Skeletal muscle tissue (tissue), 4 donors: ENCODE data around the gene EBF4. TPM values are rescaled to one million over a fixed set of nuclear protein-coding genes. Genes with fewer than 3 reads are reported as not detected.

ENCODE experiments used
- H3K27ac ChIP-seq: one replicate; pipeline ENCODE4 v1.7.0; 2013; ENCODE audit warnings: mild to moderate bottlenecking, low read depth, low read length, inconsistent platforms
- H3K27me3 ChIP-seq, 3 donors: one replicate each; pipeline ENCODE4 v1.7.0; 2013; ENCODE audit warnings: low read length in 3 of 3; ENCODE audit not compliant: control insufficient read depth in 3 of 3, insufficient read depth in 3 of 3
- H3K36me3 ChIP-seq, 3 donors: one replicate each; pipeline ENCODE4 v1.7.0; 2013; ENCODE audit warnings: low read length in 3 of 3; ENCODE audit not compliant: control insufficient read depth in 3 of 3, insufficient read depth in 3 of 3
- H3K4me1 ChIP-seq, 3 donors: one replicate each; pipeline ENCODE4 v1.7.0; 2013; ENCODE audit warnings: low read length in 3 of 3, mild to moderate bottlenecking in 3 of 3; ENCODE audit not compliant: control insufficient read depth in 3 of 3, insufficient read depth in 3 of 3
- H3K4me3 ChIP-seq, 3 donors: one replicate each; pipeline ENCODE4 v1.7.0; 2013; ENCODE audit warnings: low read length in 3 of 3
- H3K9ac ChIP-seq, 3 donors: one replicate each; pipeline ENCODE4 v1.7.0; 2013; ENCODE audit warnings: low read length in 3 of 3, mild to moderate bottlenecking in 3 of 3, moderate library complexity in 2 of 3, low read depth in 1 of 3
- H3K9me3 ChIP-seq, 3 donors: one replicate each; pipeline ENCODE4 v1.7.0; 2013; ENCODE audit warnings: low read length in 3 of 3; ENCODE audit not compliant: control insufficient read depth in 3 of 3
- total RNA-seq: library from RNA; depleted of rRNA; stranded (reverse); fragments of >200 nt; gene quantifications from one replicate; pipeline ENCODE4 v1.2.3, GENCODE V29; 2014
- donor health status: Osteomylitis.

The EBF4 gene
- total RNA-seq, 1 donor from 2014 or later, result 2.6 TPM

- Histone ChIP-seq H3K27me3 (peaks cover 45 to 56% (median 46%) of the 10 kb centered on the region in 3 donors), H3K4me1 (no peaks in the 10 kb centered on the region), H3K36me3 (no peaks in the 10 kb centered on the region), H3K9ac (no peak overlapping the region), H3K4me3 (no peak overlapping the region), H3K9me3 (no peaks in the 10 kb centered on the region), H3K27ac (no peak overlapping the region)
Measured at GRCh38 chr20:2698186-2698817, 5.7 kb downstream of the EBF4 start.

- H3K36me3 ChIP-seq, result no peaks in the 10 kb centered on the region
- H3K4me3 ChIP-seq, result no peak overlapping the region
- no peaks in the 10 kb centered on the region for H3K9me3 ChIP-seq
- H3K9ac ChIP-seq, result no peak overlapping the region
- H3K27ac ChIP-seq, result no peak overlapping the region
- H3K4me1 ChIP-seq, result no peaks in the 10 kb centered on the region
- H3K27me3 ChIP-seq, result peaks cover 40 to 51% (median 45%) of the 10 kb centered on the region in 3 donors
Measured at GRCh38 chr20:2698912-2699311, 6.3 kb downstream of the EBF4 start.

GRCh38 chr20:2699775-2700413 lies 7.3 kb downstream of the EBF4 start:
- Histone ChIP-seq H3K27ac (no peak overlapping the region), H3K36me3 (no peaks in the 10 kb centered on the region), H3K4me1 (no peaks in the 10 kb centered on the region), H3K4me3 (no peak overlapping the region), H3K27me3 (peaks cover 30 to 43% (median 35%) of the 10 kb centered on the region in 3 donors), H3K9ac (no peak overlapping the region), H3K9me3 (no peaks in the 10 kb centered on the region)

- no peaks in the 10 kb centered on the region for H3K9me3 ChIP-seq
- H3K36me3 ChIP-seq, result no peaks in the 10 kb centered on the region
- H3K4me3 ChIP-seq, result no peak overlapping the region
- no peaks in the 10 kb centered on the region for H3K4me1 ChIP-seq
- peaks cover 20 to 31% (median 23%) of the 10 kb centered on the region in 3 donors for H3K27me3 ChIP-seq
- H3K9ac ChIP-seq, result no peak overlapping the region
- H3K27ac ChIP-seq, result no peak overlapping the region
Measured at GRCh38 chr20:2700913-2701620, 8.5 kb downstream of the EBF4 start.

- peaks cover 20 to 31% (median 20%) of the 10 kb centered on the region in 3 donors for H3K27me3 ChIP-seq
- H3K9ac ChIP-seq, result no peak overlapping the region
Measured at GRCh38 chr20:2701671-2702081, 9.1 kb downstream of the EBF4 start.

GRCh38 chr20:2703716-2704475 lies 11.3 kb downstream of the EBF4 start:
- H3K9me3 ChIP-seq, result no peaks in the 10 kb centered on the region
- H3K27me3 ChIP-seq, result peaks cover 8 to 38% (median 15%) of the 10 kb centered on the region in 3 donors

More at GRCh38 chr20:2701671-2702081, 9.1 kb downstream of the EBF4 start:
- Histone ChIP-seq H3K9me3 (no peaks in the 10 kb centered on the region), H3K4me3 (no peak overlapping the region), H3K36me3 (no peaks in the 10 kb centered on the region), H3K27ac (no peak overlapping the region), H3K4me1 (no peaks in the 10 kb centered on the region)

GRCh38 chr20:2705931-2706645 lies 13.5 kb downstream of the EBF4 start:
- Histone ChIP-seq H3K9ac (no peak overlapping the region), H3K36me3 (no peaks in the 10 kb centered on the region), H3K27ac (no peak overlapping the region), H3K27me3 (peaks cover 13 to 32% (median 13%) of the 10 kb centered on the region in 3 donors), H3K4me3 (no peak overlapping the region), H3K4me1 (no peaks in the 10 kb centered on the region), H3K9me3 (no peaks in the 10 kb centered on the region)

More at GRCh38 chr20:2703716-2704475, 11.3 kb downstream of the EBF4 start:
- no peak overlapping the region for H3K27ac ChIP-seq
- no peak overlapping the region for H3K4me3 ChIP-seq
- H3K36me3 ChIP-seq, result no peaks in the 10 kb centered on the region
- no peak overlapping the region for H3K9ac ChIP-seq
- H3K4me1 ChIP-seq, result no peaks in the 10 kb centered on the region

- Histone ChIP-seq H3K27ac (no peak overlapping the region), H3K4me1 (no peaks in the 10 kb centered on the region), H3K4me3 (no peak overlapping the region), H3K27me3 (peaks cover 9 to 25% (median 11%) of the 10 kb centered on the region in 3 donors), H3K9me3 (no peaks in the 10 kb centered on the region), H3K9ac (no peak overlapping the region), H3K36me3 (no peaks in the 10 kb centered on the region)
Measured at GRCh38 chr20:2706688-2707352, 14.2 kb downstream of the EBF4 start.
